Adipose tissue (tissue), 3 donors: ENCODE measurements around the gene TNNT2. TPM values are rescaled to one million over a fixed set of nuclear protein-coding genes. Genes with fewer than 3 reads are reported as not detected.

Experiments used
- H3K27ac ChIP-seq: one replicate; pipeline ENCODE4 v1.5.1; 2013; ENCODE audit warnings: low read depth, low read length
- WGBS, 3 donors: extraction: QIAGEN DNeasy Blood & Tissue Kit; methylation state at CpG; one replicate each; pipeline ENCODE4 v1.1.7; 2013; 5-methylcytosine and 5-hydroxymethylcytosine counted together
- polyA plus RNA-seq, 3 donors: library from polyadenylated mRNA; stranded (reverse); fragments of 200-250 nt; gene quantifications; one replicate each; pipeline ENCODE4 v1.2.3, GENCODE V29; 2013
- donor health status: healthy with polysubstance abuse.
- donor health status: Bipolar disorder and iron deficiency.
- donor health status: healthy.

Gene TNNT2
- polyA plus RNA-seq, 3 donors, result 0.91 to 23.8 (median 1.1) TPM

- WGBS, 3 donors, result 43 to 64% (median 46%) methylated on average over 4 of the region's 4 CpGs
- no peak overlapping the region for H3K27ac ChIP-seq
Observed at GRCh38 chr1:201310986-201311355, 66.5 kb downstream of the TNNT2 start.

- H3K27ac ChIP-seq, result no peak overlapping the region
- WGBS, 3 donors, result 51 to 69% (median 60%) methylated on average over 7 of the region's 7 CpGs
Observed at GRCh38 chr1:201310251-201310985, 67.1 kb downstream of the TNNT2 start.

GRCh38 chr1:201309416-201309815, 68.1 kb downstream of the TNNT2 start:
- H3K27ac ChIP-seq, result no peak overlapping the region
- 4 to 13% (median 9%) methylated on average over 9 of the region's 9 CpGs for WGBS, 3 donors

Other genes with a start within 250 kb of the TNNT2 start
- 10 to 100 TPM; 33.8 to 43.7 (median 36.4) TPM for gene TMEM9, start 223.2 kb downstream of the TNNT2 start, polyA plus RNA-seq
- gene IGFN1, start 186.9 kb downstream of the TNNT2 start, polyA plus RNA-seq, result 10 to 100 TPM in 1 of 3 donors, under 1 TPM in 2; 0.06 to 13.3 (median 0.11) TPM
- gene PKP1, start 94.2 kb downstream of the TNNT2 start, polyA plus RNA-seq, result 1 to 10 TPM in 2 of 3 donors, under 1 TPM in 1; 0.64 to 6.5 (median 6.2) TPM
- 10 to 100 TPM in 1 of 3 donors, 1 to 10 TPM in 2; 1.8 to 23.0 (median 3.9) TPM for gene LAD1, start 21.6 kb upstream of the TNNT2 start, polyA plus RNA-seq
- 1 to 10 TPM in 1 of 3 donors, under 1 TPM in 1, not detected in 1; 0.15 to 3.9 TPM for gene TNNI1, start 44.0 kb upstream of the TNNT2 start, polyA plus RNA-seq
- gene PHLDA3, start 91.5 kb upstream of the TNNT2 start, polyA plus RNA-seq, result 100 to 1,000 TPM in 1 of 3 donors, 10 to 100 TPM in 2; 15.1 to 390 (median 61.0) TPM
- gene CSRP1, start 129.4 kb upstream of the TNNT2 start, polyA plus RNA-seq, result 100 to 1,000 TPM in 2 of 3 donors, 10 to 100 TPM in 1; 96.0 to 310 (median 278) TPM
- 10 to 100 TPM in 2 of 3 donors, 1 to 10 TPM in 1; 4.1 to 26.8 (median 17.2) TPM for gene NAV1, start 161.4 kb upstream of the TNNT2 start, polyA plus RNA-seq